PC-3 (cell line): ENCODE measurements around the gene MAGI1. TPM values are rescaled to one million over a fixed set of nuclear protein-coding genes. Genes with fewer than 3 reads are reported as not detected.

Experiments used
- ATAC-seq: fragments of 200-7000 bp; cut with Tn5 transposase; 2 replicates; pipeline ENCODE4 v1.9.1; 2020; ENCODE audit warnings: mild to moderate bottlenecking, moderate library complexity
- BruUV-seq: library from RNA; stranded (reverse); fragments of 400-500 nt; replicated peaks from 2 replicates; lab custom pipeline; 2021; lab: Mats Ljungman, UMichigan
- CTCF ChIA-PET: fragments of 300-600 bp; sonication (Branson Sonifier 250); formaldehyde crosslinking; loops from one replicate; lab custom pipeline; 2022; ENCODE audit warnings: antibody characterized with exemption; lab: Charles Lee
- POLR2A ChIA-PET: fragments of 300-600 bp; sonication (Branson Sonifier 250); formaldehyde crosslinking; loops from one replicate; lab custom pipeline; 2022; ENCODE audit warnings: antibody characterized with exemption; ENCODE audit not compliant: unreplicated experiment; lab: Charles Lee
- DNase-seq: peaks from one replicate; pipeline ENCODE4 v3.0.0-alpha.2; 2015
- H2AFZ ChIP-seq: fragments of 300-600 bp; sonication (generic); 2 replicates; pipeline ENCODE4 v1.6.0; 2016; ENCODE audit warnings: antibody characterized with exemption, low read length
- H3F3A ChIP-seq: fragments of 300-600 bp; sonication (generic); one replicate; pipeline ENCODE4 v1.6.0; 2017; ENCODE audit warnings: antibody characterized with exemption, low read length, control low read depth, mild to moderate bottlenecking; ENCODE audit not compliant: unreplicated experiment
- H3K27ac ChIP-seq: fragments of 300-600 bp; sonication (generic); 2 replicates; pipeline ENCODE4 v1.5.1; 2016; ENCODE audit warnings: mild to moderate bottlenecking, low read length
- H3K27me3 ChIP-seq: fragments of 300-600 bp; sonication (generic); 2 replicates; pipeline ENCODE4 v1.6.1; 2016; ENCODE audit warnings: low read length, mixed read lengths
- H3K36me3 ChIP-seq: fragments of 300-600 bp; sonication (generic); 2 replicates; pipeline ENCODE4 v1.6.1; 2016; ENCODE audit warnings: low read depth, mixed run types, low read length, mixed read lengths
- H3K4me1 ChIP-seq: fragments of 300-600 bp; sonication (generic); 2 replicates; pipeline ENCODE4 v1.5.1; 2016; ENCODE audit warnings: low read length; ENCODE audit not compliant: insufficient read depth
- H3K4me2 ChIP-seq: fragments of 300-600 bp; sonication (generic); 2 replicates; pipeline ENCODE4 v1.6.0; 2016; ENCODE audit warnings: low read length
- H3K4me3 ChIP-seq: fragments of 300-600 bp; sonication (generic); 2 replicates; pipeline ENCODE4 v1.5.1; 2016; ENCODE audit warnings: mild to moderate bottlenecking, low read length, mixed read lengths
- H3K79me2 ChIP-seq: fragments of 300-600 bp; sonication (generic); 2 replicates; pipeline ENCODE4 v1.6.1; 2017; ENCODE audit warnings: low read length, mixed read lengths
- H3K9ac ChIP-seq: fragments of 300-600 bp; sonication (generic); 2 replicates; pipeline ENCODE4 v1.6.0; 2016; ENCODE audit warnings: mild to moderate bottlenecking, low read length
- H3K9me2 ChIP-seq: fragments of 300-600 bp; sonication (generic); replicated peaks from 2 replicates; pipeline ENCODE4 v1.6.1; 2016; ENCODE audit warnings: mixed run types, low read length, mixed read lengths
- H3K9me3 ChIP-seq: fragments of 300-600 bp; sonication (generic); 2 replicates; pipeline ENCODE4 v1.6.1; 2016; ENCODE audit warnings: low read length, mixed read lengths
- H4K20me1 ChIP-seq: fragments of 300-600 bp; sonication (generic); 2 replicates; pipeline ENCODE4 v1.6.1; 2016; ENCODE audit warnings: low read length, mixed read lengths
- CTCF ChIP-seq: fragments of 300-600 bp; sonication (generic); conservative IDR thresholded peaks from 2 replicates; pipeline ENCODE4 v1.5.1; 2017; ENCODE audit warnings: antibody characterized with exemption, low read depth, mild to moderate bottlenecking, low read length
- EZH2 ChIP-seq: fragments of 300-600 bp; sonication (generic); IDR thresholded peaks from one replicate; pipeline ENCODE4 v1.6.1; 2017; ENCODE audit warnings: antibody characterized with exemption, mild to moderate bottlenecking, low read length; ENCODE audit not compliant: unreplicated experiment
- EZH2phosphoT487 ChIP-seq: fragments of 300-600 bp; sonication (generic); IDR thresholded peaks from 2 replicates; pipeline ENCODE4 v1.6.1; 2018; ENCODE audit warnings: mild to moderate bottlenecking, antibody characterized with exemption, low read length, borderline replicate concordance
- intact Hi-C: fragments of 100-400 bp; cut with micrococcal nuclease; formaldehyde crosslinking; loops from 2 replicates; pipeline ENCODE4 v1.9.0; 2023
- total RNA-seq: library from RNA; depleted of rRNA; stranded (reverse); fragments of >200 nt; gene quantifications from 2 replicates; pipeline ENCODE4 v1.2.3, GENCODE V29; 2014

MAGI1 gene
- total RNA-seq, 1 experiment from 2014 or later, result 8.9 TPM

DNA sequence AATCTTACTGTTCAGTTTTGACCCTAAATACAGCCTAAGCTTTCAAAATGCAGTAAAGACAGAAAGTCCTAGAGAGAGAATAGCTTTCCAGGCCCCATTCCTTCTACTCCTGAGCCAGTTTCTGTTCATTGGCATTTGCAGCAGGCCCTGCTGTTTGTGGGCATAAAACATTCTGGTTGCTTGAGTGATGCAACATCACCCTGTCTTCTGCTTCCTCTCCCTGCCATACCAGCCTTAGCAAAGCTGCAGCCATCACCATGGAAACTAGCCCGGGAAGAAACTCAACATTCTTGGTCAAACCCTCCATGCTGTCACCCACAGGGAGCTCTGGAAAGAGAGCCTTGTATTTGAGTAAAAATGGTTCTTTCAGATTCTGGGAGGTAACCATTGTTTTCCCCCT lies 325.7 kb downstream of the MAGI1 start:
- no peaks in the 10 kb centered on the region for H3K79me2 ChIP-seq
- H3K4me2 ChIP-seq, result no peak overlapping the region
- intact Hi-C loops, result no loop called here
- ChIA-PET CTCF (no interaction called here), POLR2A (no interaction called here)
- H3F3A ChIP-seq, result no peaks in the 10 kb centered on the region
- H3K27me3 ChIP-seq, result no peaks in the 10 kb centered on the region
- no peaks in the 10 kb centered on the region for H4K20me1 ChIP-seq
- H3K4me3 ChIP-seq, result no peak overlapping the region
- DNase-seq (no peak), ATAC-seq (no peak)
- BruUV-seq, result no TSS peak
- no peaks in the 10 kb centered on the region for H3K36me3 ChIP-seq
- no peaks in the 10 kb centered on the region for H3K9me3 ChIP-seq
- TF ChIP-seq CTCF (no peak), EZH2phosphoT487 (no peak), EZH2 (no peak)
- no peaks in the 10 kb centered on the region for H3K9me2 ChIP-seq
- H2AFZ ChIP-seq, result no peak overlapping the region
- no peak overlapping the region for H3K9ac ChIP-seq
- H3K27ac ChIP-seq, result no peak overlapping the region
- no peaks in the 10 kb centered on the region for H3K4me1 ChIP-seq

- H3K4me1 ChIP-seq, result no peaks in the 10 kb centered on the region
- no peaks in the 10 kb centered on the region for H3F3A ChIP-seq
- BruUV-seq, result no TSS peak
- H3K4me2 ChIP-seq, result no peak overlapping the region
- DNase-seq (no peak), ATAC-seq (no peak)
- H2AFZ ChIP-seq, result no peak overlapping the region
- no peaks in the 10 kb centered on the region for H3K9me2 ChIP-seq
- no peak overlapping the region for H3K9ac ChIP-seq
- no peaks in the 10 kb centered on the region for H3K36me3 ChIP-seq
- H3K27me3 ChIP-seq, result no peaks in the 10 kb centered on the region
- no peaks in the 10 kb centered on the region for H4K20me1 ChIP-seq
- H3K79me2 ChIP-seq, result no peaks in the 10 kb centered on the region
- ChIA-PET POLR2A (no interaction called here), CTCF (no interaction called here)
- no peak overlapping the region for H3K4me3 ChIP-seq
- H3K9me3 ChIP-seq, result no peaks in the 10 kb centered on the region
- no peak for TF ChIP-seq EZH2
- TF ChIP-seq CTCF, result no peak
- TF ChIP-seq EZH2phosphoT487, result no peak
- intact Hi-C loops, result no loop called here
- no peak overlapping the region for H3K27ac ChIP-seq
Measured at GRCh38 chr3:65712140-65712539, 326.6 kb downstream of the MAGI1 start.

- DNase-seq (no peak), ATAC-seq (no peak)
- Histone ChIP-seq H3K4me3 (no peak overlapping the region), H3K36me3 (no peaks in the 10 kb centered on the region), H3F3A (no peaks in the 10 kb centered on the region), H4K20me1 (no peaks in the 10 kb centered on the region), H3K9me2 (no peaks in the 10 kb centered on the region), H2AFZ (no peak overlapping the region), H3K9ac (no peak overlapping the region), H3K4me2 (no peak overlapping the region), H3K27ac (no peak overlapping the region), H3K79me2 (no peaks in the 10 kb centered on the region), H3K9me3 (no peaks in the 10 kb centered on the region), H3K4me1 (no peaks in the 10 kb centered on the region), H3K27me3 (no peaks in the 10 kb centered on the region)
- no TSS peak for BruUV-seq
- intact Hi-C loops, result no loop called here
- CTCF ChIA-PET, result no interaction called here
- TF ChIP-seq EZH2 (no peak), EZH2phosphoT487 (no peak), CTCF (no peak)
- POLR2A ChIA-PET, result no interaction called here
Measured at GRCh38 chr3:65706776-65707568, 331.7 kb downstream of the MAGI1 start.
